T-cell (primary cell): ENCODE measurements around the gene ENPP6. TPM values are rescaled to one million over a fixed set of nuclear protein-coding genes. Genes with fewer than 3 reads are reported as not detected.
"Not testable (repeated sequence)": the region's sequence is repeated elsewhere in the genome, so short reads cannot be mapped to it uniquely, and the experiment has no call there.

Experiments used
- ATAC-seq, 4 experiments: fragments of 200-7000 bp in 3 of 4; fragments of 150-1000 bp in 1 of 4; cut with Tn5 transposase; replicated peaks in 1 of 4; 1 replicate in 3 of 4; 2 replicates in 1 of 4; pipeline ENCODE4 v1.10.0; 2021; ENCODE audit warnings: moderate library complexity in 3 of 4, mild to moderate bottlenecking in 2 of 4, moderate number of reproducible peaks in 1 of 4
- CTCF ChIA-PET, 2 donors: fragments of 300-600 bp; sonication (Branson Sonifier 250); formaldehyde crosslinking; loops; one replicate each; lab custom pipeline; 2022; ENCODE audit warnings: antibody characterized with exemption in 2 of 2; lab: Charles Lee
- POLR2A ChIA-PET, 2 donors: fragments of 300-600 bp; sonication (Branson Sonifier 250); formaldehyde crosslinking; loops; one replicate each; lab custom pipeline; 2022; ENCODE audit warnings: antibody characterized with exemption in 2 of 2; lab: Charles Lee
- DNase-seq, 35 experiments: peaks; one replicate each; pipeline versions ENCODE4 v3.0.0 to v3.0.0-alpha.2; 2013 to 2023
- H3K27ac ChIP-seq: one replicate; pipeline ENCODE4 v1.5.1; 2013; ENCODE audit warnings: low read length
- H3K27me3 ChIP-seq, 2 experiments: replicated peaks in 1 of 2; 1 replicate in 1 of 2; 2 replicates in 1 of 2; pipeline versions ENCODE4 v1.6.1 to v1.7.0; 2013; ENCODE audit warnings: low read length in 1 of 2, mixed read lengths in 1 of 2; ENCODE audit not compliant: control insufficient read depth in 2 of 2, insufficient read depth in 2 of 2; ENCODE audit errors: extremely low read depth in 1 of 2
- H3K36me3 ChIP-seq, 2 donors: 1 replicate in 1 of 2; 2 replicates in 1 of 2; pipeline versions ENCODE4 v1.6.1 to v1.7.0; 2013; ENCODE audit warnings: low read length in 1 of 2; ENCODE audit not compliant: control insufficient read depth in 2 of 2, insufficient read depth in 1 of 2; ENCODE audit errors: extremely low read depth in 1 of 2
- H3K4me1 ChIP-seq, 2 experiments: 1 replicate in 1 of 2; 2 replicates in 1 of 2; pipeline versions ENCODE4 v1.6.1 to v1.7.0; 2013; ENCODE audit warnings: low read length in 2 of 2, mixed read lengths in 1 of 2; ENCODE audit not compliant: insufficient read depth in 2 of 2, control insufficient read depth in 1 of 2; ENCODE audit errors: extremely low read depth in 1 of 2
- H3K4me3 ChIP-seq, 2 donors: 1 replicate in 1 of 2; 2 replicates in 1 of 2; pipeline versions ENCODE4 v1.5.1 to v1.7.0; 2013; ENCODE audit warnings: mild to moderate bottlenecking in 2 of 2, low read length in 1 of 2, moderate library complexity in 1 of 2; ENCODE audit not compliant: control insufficient read depth in 1 of 2; ENCODE audit errors: extremely low read depth in 1 of 2
- H3K9me3 ChIP-seq: 2 replicates; pipeline ENCODE4 v1.7.0; 2013
- H3K27ac Mint-ChIP-seq, 2 donors: one replicate each; pipeline ENCODE4 v1.8.0; 2020 to 2021; ENCODE audit warnings: mild to moderate bottlenecking in 2 of 2, mixed read lengths in 2 of 2
- H3K27me3 Mint-ChIP-seq, 2 donors: one replicate each; pipeline ENCODE4 v1.8.0; 2021 to 2022; ENCODE audit warnings: mixed read lengths in 2 of 2
- H3K36me3 Mint-ChIP-seq: one replicate; pipeline ENCODE4 v1.8.0; 2021; ENCODE audit warnings: mixed read lengths
- H3K4me1 Mint-ChIP-seq, 3 donors: one replicate each; pipeline ENCODE4 v1.8.0; 2020 to 2022; ENCODE audit warnings: mixed read lengths in 3 of 3, mild to moderate bottlenecking in 1 of 3
- H3K4me3 Mint-ChIP-seq, 3 donors: one replicate each; pipeline ENCODE4 v1.8.0; 2020 to 2022; ENCODE audit warnings: mild to moderate bottlenecking in 3 of 3, mixed read lengths in 3 of 3, moderate library complexity in 3 of 3
- H3K9me3 Mint-ChIP-seq, 3 donors: one replicate each; pipeline ENCODE4 v1.8.0; 2020 to 2022; ENCODE audit warnings: mixed read lengths in 3 of 3
- WGBS: methylation state at CpG from one replicate; pipeline ENCODE4 v1.1.5; 2013; ENCODE audit warnings: missing lambda C conversion rate; ENCODE audit not compliant: insufficient coverage; 5-methylcytosine and 5-hydroxymethylcytosine counted together
- total RNA-seq, 35 experiments: library from RNA in 6 of 35; stranded (reverse) in 6 of 35; fragments of 120-200 nt in 1 of 35; gene quantifications; one replicate each; pipeline versions ENCODE4 v1.2.1 to v1.2.4 and lab custom pipeline; 2013 to 2026

ENPP6 gene
- total RNA-seq, 5 donors from 2014 or later (not counting 1 experiment from before 2014, with no cell fraction given): not detected

DNA sequence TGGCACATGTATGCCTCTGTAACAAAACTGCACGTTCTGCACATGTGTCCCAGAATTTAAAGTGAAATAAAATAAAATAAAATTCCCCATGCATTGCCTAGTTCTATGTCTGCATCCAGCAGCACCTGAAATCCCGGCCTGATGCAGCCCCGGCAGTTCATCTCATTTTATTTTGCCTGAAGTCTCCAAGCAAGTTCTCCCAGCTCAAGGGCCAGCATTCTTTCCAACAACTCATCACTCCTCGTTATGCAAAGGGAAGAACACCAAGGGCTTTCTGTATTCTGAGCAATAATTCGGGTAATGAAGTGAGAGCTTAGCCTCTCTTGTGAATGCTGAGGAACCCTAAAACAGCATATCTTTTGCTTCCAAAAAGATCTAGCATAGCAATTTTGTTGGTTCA lies 2.7 kb downstream of the ENPP6 start:
- Histone ChIP-seq H3K9me3 (no peaks in the 10 kb centered on the region), H3K4me3 (no peak overlapping the region), H3K4me1 (no peaks in the 10 kb centered on the region), H3K27ac (no peak overlapping the region), H3K36me3 (no peaks in the 10 kb centered on the region), H3K27me3 (peaks cover 0 to 12% of the 10 kb centered on the region in 2 experiments)
- 100% methylated on average over 1 of the region's 5 CpGs for WGBS
- H3K27me3 Mint-ChIP-seq: peaks cover 13 to 19% of the 10 kb centered on the region in 2 donors
- no peaks in the 10 kb centered on the region for H3K4me1 Mint-ChIP-seq
- no peaks in the 10 kb centered on the region for H3K9me3 Mint-ChIP-seq
- no peaks in the 10 kb centered on the region for H3K36me3 Mint-ChIP-seq
- DNase-seq (no peak), ATAC-seq (no peak)
- H3K4me3 Mint-ChIP-seq: no peak overlapping the region
- H3K27ac Mint-ChIP-seq: no peak overlapping the region
- POLR2A ChIA-PET: no interaction called here
- CTCF ChIA-PET: no interaction called here

DNA sequence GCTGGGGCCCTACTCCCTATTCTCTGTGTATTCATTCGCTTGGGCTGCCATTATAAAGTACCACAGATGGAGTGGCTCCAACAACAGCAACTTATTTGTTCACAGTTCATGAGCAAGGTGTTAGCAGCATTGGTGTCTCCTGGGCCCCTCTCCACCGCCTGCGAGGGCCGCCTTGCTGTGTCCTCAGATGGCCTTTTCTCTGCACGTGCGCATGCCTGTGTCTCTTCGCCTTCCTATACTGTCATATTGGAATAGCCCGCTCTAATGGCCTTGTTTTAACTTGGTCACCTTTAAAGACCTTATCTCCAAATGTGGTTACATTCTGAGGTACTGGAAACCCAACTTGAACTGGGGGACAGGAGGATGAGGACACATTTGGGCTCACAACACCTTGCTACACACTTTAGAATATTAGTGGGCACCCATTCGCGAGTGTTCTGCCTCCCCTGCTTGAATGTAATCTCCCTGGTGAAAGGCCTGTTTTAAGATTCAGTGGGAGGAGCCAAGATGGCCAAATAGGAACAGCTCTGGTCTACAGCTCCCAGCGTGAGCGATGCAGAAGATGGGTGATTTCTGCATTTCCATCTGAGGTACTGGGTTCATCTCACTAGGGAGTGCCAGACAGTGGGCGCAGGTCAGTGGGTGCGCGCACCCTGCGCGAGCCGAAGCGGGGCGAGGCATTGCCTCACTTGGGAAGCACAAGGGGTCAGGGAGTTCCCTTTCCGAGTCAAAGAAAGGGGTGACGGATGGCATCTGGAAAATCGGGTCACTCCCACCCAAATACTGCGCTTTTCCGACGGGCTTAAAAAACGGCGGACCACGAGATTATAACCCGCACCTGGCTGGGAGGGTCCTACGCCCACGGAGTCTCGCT lies 9.7 kb downstream of the ENPP6 start:
- H3K27ac Mint-ChIP-seq, H3K27ac ChIP-seq, CTCF ChIA-PET, DNase-seq, H3K4me3 Mint-ChIP-seq, H3K36me3 ChIP-seq, H3K36me3 Mint-ChIP-seq, H3K4me3 ChIP-seq, H3K4me1 Mint-ChIP-seq, H3K9me3 Mint-ChIP-seq, H3K4me1 ChIP-seq, POLR2A ChIA-PET, H3K9me3 ChIP-seq, ATAC-seq: not testable (repeated sequence)
- peaks cover 0 to 21% of the 10 kb centered on the region in 2 experiments for H3K27me3 ChIP-seq
- 97% methylated on average over 7 of the region's 33 CpGs for WGBS
- peaks cover 14 to 24% of the 10 kb centered on the region in 2 donors for H3K27me3 Mint-ChIP-seq

GRCh38 chr4:184205243-184205642 lies 12.4 kb downstream of the ENPP6 start:
- Histone ChIP-seq H3K27me3 (peaks cover 0 to 31% of the 10 kb centered on the region in 2 experiments), H3K27ac (no peak overlapping the region), H3K4me1 (no peaks in the 10 kb centered on the region), H3K9me3 (no peaks in the 10 kb centered on the region), H3K36me3 (no peaks in the 10 kb centered on the region), H3K4me3 (no peak overlapping the region)
- H3K9me3 Mint-ChIP-seq: no peaks in the 10 kb centered on the region
- no peak for DNase-seq
- ChIA-PET POLR2A (no interaction called here), CTCF (no interaction called here)
- no peak overlapping the region for H3K27ac Mint-ChIP-seq
- 87% methylated on average over 12 of the region's 14 CpGs for WGBS
- no peak for ATAC-seq
- H3K4me3 Mint-ChIP-seq: no peak overlapping the region
- peaks cover 25 to 28% of the 10 kb centered on the region in 2 donors for H3K27me3 Mint-ChIP-seq
- no peaks in the 10 kb centered on the region for H3K36me3 Mint-ChIP-seq
- H3K4me1 Mint-ChIP-seq: no peaks in the 10 kb centered on the region

DNA sequence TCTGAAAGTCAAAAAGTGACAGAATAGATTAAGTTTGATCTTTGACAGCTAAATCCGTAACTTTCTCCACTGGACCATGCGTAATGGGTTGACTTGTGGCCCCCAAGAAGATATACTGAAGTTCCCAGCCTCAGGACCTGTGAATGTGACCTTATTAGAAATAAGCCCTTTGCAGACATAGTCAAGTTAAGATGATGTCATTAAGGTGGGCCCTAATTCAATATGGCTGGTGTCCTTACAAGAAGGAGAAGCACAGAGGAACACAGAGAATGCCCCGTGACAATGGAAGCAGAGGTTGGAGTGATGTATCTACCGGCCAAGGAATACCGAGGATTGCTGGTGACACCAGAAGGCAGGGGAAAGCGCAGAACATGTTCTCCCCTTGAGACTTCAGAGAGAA lies 14.4 kb downstream of the ENPP6 start:
- Histone ChIP-seq H3K4me3 (no peak overlapping the region), H3K9me3 (no peaks in the 10 kb centered on the region), H3K27me3 (peaks cover 0 to 42% of the 10 kb centered on the region in 2 experiments), H3K36me3 (no peaks in the 10 kb centered on the region), H3K27ac (no peak overlapping the region), H3K4me1 (no peaks in the 10 kb centered on the region)
- POLR2A ChIA-PET: no interaction called here
- CTCF ChIA-PET: no interaction called here
- H3K36me3 Mint-ChIP-seq: no peaks in the 10 kb centered on the region
- H3K9me3 Mint-ChIP-seq: no peaks in the 10 kb centered on the region
- WGBS: 86% methylated on average over 6 of the region's 6 CpGs
- H3K27me3 Mint-ChIP-seq: peaks cover 25 to 28% of the 10 kb centered on the region in 2 donors
- DNase-seq (no peak), ATAC-seq (no peak)
- H3K27ac Mint-ChIP-seq: no peak overlapping the region
- H3K4me3 Mint-ChIP-seq: no peak overlapping the region
- H3K4me1 Mint-ChIP-seq: no peaks in the 10 kb centered on the region

DNA sequence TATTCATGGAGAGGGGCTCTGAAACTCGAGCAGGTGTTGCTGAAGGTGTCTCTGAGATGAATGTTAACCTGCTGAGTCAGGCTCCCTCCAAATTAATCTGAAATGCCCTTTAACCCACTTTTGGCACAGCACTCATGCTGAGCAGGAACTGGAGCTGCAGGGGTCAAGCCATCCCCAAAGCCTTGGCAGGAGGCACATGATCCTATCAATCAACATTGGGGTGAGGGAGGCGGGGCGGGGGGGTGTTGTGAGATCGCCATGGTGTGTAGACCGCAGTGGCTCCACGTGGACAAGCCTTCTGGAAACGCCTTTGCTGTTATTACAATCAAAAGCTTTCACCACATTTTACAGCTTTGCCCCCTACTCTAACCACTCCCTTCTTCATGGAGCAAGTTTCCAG lies 16.5 kb downstream of the ENPP6 start:
- H3K4me3 Mint-ChIP-seq: no peak overlapping the region
- Histone ChIP-seq H3K9me3 (no peaks in the 10 kb centered on the region), H3K36me3 (no peaks in the 10 kb centered on the region), H3K27me3 (peaks cover 0 to 34% of the 10 kb centered on the region in 2 experiments), H3K4me1 (no peaks in the 10 kb centered on the region), H3K27ac (no peak overlapping the region), H3K4me3 (no peak overlapping the region)
- 33% methylated on average over 1 of the region's 7 CpGs for WGBS
- ATAC-seq: no peak
- ChIA-PET POLR2A (no interaction called here), CTCF (no interaction called here)
- peaks cover 19 to 23% of the 10 kb centered on the region in 2 donors for H3K27me3 Mint-ChIP-seq
- no peaks in the 10 kb centered on the region for H3K4me1 Mint-ChIP-seq
- no peak overlapping the region for H3K27ac Mint-ChIP-seq
- no peak for DNase-seq
- H3K36me3 Mint-ChIP-seq: no peaks in the 10 kb centered on the region
- H3K9me3 Mint-ChIP-seq: no peaks in the 10 kb centered on the region

GRCh38 chr4:184200296-184200695 lies 17.4 kb downstream of the ENPP6 start:
- ChIA-PET POLR2A (no interaction called here), CTCF (no interaction called here)
- no peaks in the 10 kb centered on the region for H3K36me3 Mint-ChIP-seq
- H3K4me1 ChIP-seq: no peaks in the 10 kb centered on the region
- DNase-seq (no peak), ATAC-seq (no peak)
- peaks cover 0 to 28% of the 10 kb centered on the region in 2 experiments for H3K27me3 ChIP-seq
- no peak overlapping the region for H3K27ac ChIP-seq
- no peaks in the 10 kb centered on the region for H3K9me3 ChIP-seq
- H3K4me3 ChIP-seq: no peak overlapping the region
- peaks cover 16 to 17% of the 10 kb centered on the region in 2 donors for H3K27me3 Mint-ChIP-seq
- H3K27ac Mint-ChIP-seq: no peak overlapping the region
- no peak overlapping the region for H3K4me3 Mint-ChIP-seq
- no peaks in the 10 kb centered on the region for H3K9me3 Mint-ChIP-seq
- WGBS: 92% methylated on average over 3 of the region's 12 CpGs
- H3K4me1 Mint-ChIP-seq: no peaks in the 10 kb centered on the region
- no peaks in the 10 kb centered on the region for H3K36me3 ChIP-seq
